Duodenal mucosa (tissue), 2 donors: ENCODE measurements around the gene RNU1-3.
"Not testable (repeated sequence)": the region's sequence is repeated elsewhere in the genome, so short reads cannot be mapped to it uniquely, and the experiment has no call there.

ENCODE experiments used
- H3K27ac ChIP-seq: one replicate; pipeline ENCODE4 v1.7.0; 2013; ENCODE audit warnings: low read depth, low read length
- H3K27me3 ChIP-seq, 2 donors: one replicate each; pipeline ENCODE4 v1.7.0; 2013; ENCODE audit warnings: low read length in 2 of 2, control low read depth in 1 of 2; ENCODE audit not compliant: insufficient read depth in 2 of 2, control insufficient read depth in 1 of 2
- H3K36me3 ChIP-seq, 2 donors: one replicate each; pipeline ENCODE4 v1.7.0; 2013; ENCODE audit warnings: low read length in 2 of 2, control low read depth in 1 of 2; ENCODE audit not compliant: insufficient read depth in 2 of 2, control insufficient read depth in 1 of 2
- H3K4me1 ChIP-seq, 2 donors: one replicate each; pipeline ENCODE4 v1.7.0; 2013; ENCODE audit warnings: low read length in 2 of 2, control low read depth in 1 of 2; ENCODE audit not compliant: insufficient read depth in 2 of 2, control insufficient read depth in 1 of 2
- H3K4me3 ChIP-seq, 2 donors: one replicate each; pipeline ENCODE4 v1.7.0; 2013; ENCODE audit warnings: low read length in 2 of 2, low read depth in 1 of 2
- H3K9ac ChIP-seq, 2 donors: one replicate each; pipeline ENCODE4 v1.7.0; 2013; ENCODE audit warnings: low read length in 2 of 2, low read depth in 1 of 2
- H3K9me3 ChIP-seq, 2 donors: one replicate each; pipeline ENCODE4 v1.7.0; 2013; ENCODE audit warnings: low read length in 2 of 2, control low read depth in 1 of 2; ENCODE audit not compliant: control insufficient read depth in 1 of 2

Gene RNU1-3

GRCh38 chr1:16636551-16637195, 30.1 kb downstream of the RNU1-3 start:
- peaks cover 5 to 48% of the 10 kb centered on the region in 2 donors for H3K36me3 ChIP-seq
- H3K9me3 ChIP-seq, H3K9ac ChIP-seq, H3K27ac ChIP-seq, H3K4me3 ChIP-seq, H3K4me1 ChIP-seq, H3K27me3 ChIP-seq: not testable (repeated sequence)

GRCh38 chr1:16635959-16636358, 30.8 kb downstream of the RNU1-3 start:
- H3K36me3 ChIP-seq = peaks cover 10 to 55% of the 10 kb centered on the region in 2 donors
- not testable (repeated sequence) for H3K27me3 ChIP-seq, H3K9ac ChIP-seq, H3K27ac ChIP-seq, H3K4me1 ChIP-seq, H3K4me3 ChIP-seq, H3K9me3 ChIP-seq

GRCh38 chr1:16633540-16634282, 33.0 kb downstream of the RNU1-3 start:
- H3K9me3 ChIP-seq, H3K27me3 ChIP-seq, H3K4me1 ChIP-seq, H3K9ac ChIP-seq, H3K27ac ChIP-seq, H3K4me3 ChIP-seq: not testable (repeated sequence)
- peaks cover 15 to 60% of the 10 kb centered on the region in 2 donors for H3K36me3 ChIP-seq

GRCh38 chr1:16632044-16632850, 34.5 kb downstream of the RNU1-3 start:
- H3K36me3 ChIP-seq = peaks cover 23 to 69% of the 10 kb centered on the region in 2 donors
- H3K4me3 ChIP-seq, H3K27ac ChIP-seq, H3K9ac ChIP-seq, H3K4me1 ChIP-seq, H3K9me3 ChIP-seq, H3K27me3 ChIP-seq: not testable (repeated sequence)

- H3K36me3 ChIP-seq = peaks cover 27 to 76% of the 10 kb centered on the region in 2 donors
These were observed 35.3 kb downstream of the RNU1-3 start for GRCh38 chr1:16631248-16632043.

GRCh38 chr1:16630661-16631247, 36.0 kb downstream of the RNU1-3 start:
- H3K4me3 ChIP-seq = no peak overlapping the region
- no peaks in the 10 kb centered on the region for H3K27me3 ChIP-seq
- no peaks in the 10 kb centered on the region for H3K9me3 ChIP-seq
- no peaks in the 10 kb centered on the region for H3K4me1 ChIP-seq
- no peak overlapping the region for H3K27ac ChIP-seq
- H3K9ac ChIP-seq = no peak overlapping the region
- H3K36me3 ChIP-seq = peaks cover 34 to 82% of the 10 kb centered on the region in 2 donors

More at GRCh38 chr1:16631248-16632043, 35.3 kb downstream of the RNU1-3 start:
- Histone ChIP-seq H3K27me3 (no peaks in the 10 kb centered on the region), H3K9ac (no peak overlapping the region), H3K4me1 (no peaks in the 10 kb centered on the region), H3K27ac (no peak overlapping the region), H3K9me3 (no peaks in the 10 kb centered on the region), H3K4me3 (no peak overlapping the region)

GRCh38 chr1:16629916-16630530, 36.7 kb downstream of the RNU1-3 start:
- H3K4me3 ChIP-seq, H3K9ac ChIP-seq, H3K9me3 ChIP-seq, H3K27ac ChIP-seq, H3K27me3 ChIP-seq, H3K4me1 ChIP-seq: not testable (repeated sequence)
- peaks cover 36 to 81% of the 10 kb centered on the region in 2 donors for H3K36me3 ChIP-seq

- Histone ChIP-seq H3K27ac (no peak overlapping the region), H3K9me3 (no peaks in the 10 kb centered on the region), H3K4me1 (peaks cover 8 to 15% of the 10 kb centered on the region in 2 donors), H3K4me3 (no peak overlapping the region), H3K27me3 (no peaks in the 10 kb centered on the region), H3K36me3 (peaks cover 36 to 79% of the 10 kb centered on the region in 2 donors), H3K9ac (no peak overlapping the region)
These were observed 38.2 kb downstream of the RNU1-3 start for GRCh38 chr1:16628361-16629111.
